Stimulated activated memory B cell treated with anti-CD40 and anti-IgM and Interleukin-4, amounts not matched to agents 10 μg/mL and 1 μg/mL and 100 μg/mL, for 72 hours (primary cell): ENCODE results near the gene CLRN3.

Experiments used
- ATAC-seq: fragments of 150-1000 bp; cut with Tn5 transposase; 2 replicates; pipeline ENCODE4 v1.10.0; 2021
- H3K27ac Mint-ChIP-seq: one replicate; pipeline ENCODE4 v1.8.0; 2022; ENCODE audit warnings: mild to moderate bottlenecking, mixed read lengths
- H3K27me3 Mint-ChIP-seq: one replicate; pipeline ENCODE4 v1.8.0; 2022; ENCODE audit warnings: mixed read lengths
- H3K36me3 Mint-ChIP-seq: one replicate; pipeline ENCODE4 v1.8.0; 2022; ENCODE audit warnings: mixed read lengths
- H3K4me1 Mint-ChIP-seq: one replicate; pipeline ENCODE4 v1.8.0; 2022; ENCODE audit warnings: mixed read lengths
- H3K4me3 Mint-ChIP-seq: one replicate; pipeline ENCODE4 v1.8.0; 2022; ENCODE audit warnings: mild to moderate bottlenecking, moderate library complexity, mixed read lengths
- H3K9me3 Mint-ChIP-seq: one replicate; pipeline ENCODE4 v1.8.0; 2022; ENCODE audit warnings: mixed read lengths

Gene CLRN3, protein sequence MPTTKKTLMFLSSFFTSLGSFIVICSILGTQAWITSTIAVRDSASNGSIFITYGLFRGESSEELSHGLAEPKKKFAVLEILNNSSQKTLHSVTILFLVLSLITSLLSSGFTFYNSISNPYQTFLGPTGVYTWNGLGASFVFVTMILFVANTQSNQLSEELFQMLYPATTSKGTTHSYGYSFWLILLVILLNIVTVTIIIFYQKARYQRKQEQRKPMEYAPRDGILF

DNA sequence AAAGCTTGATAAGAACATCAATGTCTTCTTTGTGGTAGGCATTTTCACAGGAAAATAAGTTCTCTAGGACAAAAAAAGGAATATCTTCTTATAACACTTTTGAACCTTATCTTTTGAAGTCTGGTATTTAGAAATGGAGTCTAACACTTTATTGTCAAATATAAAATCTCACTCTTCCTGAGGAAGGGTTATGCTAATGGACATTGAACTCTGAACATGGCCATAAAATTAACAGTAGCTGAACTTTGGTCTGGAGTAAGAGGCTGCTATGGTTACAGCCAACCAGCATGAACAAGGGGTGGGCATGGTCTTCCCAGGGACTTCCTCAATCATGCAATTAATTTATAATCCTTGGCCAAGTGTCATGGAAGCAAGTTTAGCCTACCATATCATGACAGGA is at the start of gene CLRN3:
TSS of gene CLRN3 (minus strand) at position 199 of the 400 bp plus-strand sequence. CDS start at position 42, 157 bp downstream.
- Mint-ChIP-seq H3K36me3 (no peaks in the 10 kb centered on the region), H3K4me3 (no peak within 1 kb of the TSS), H3K4me1 (no peaks in the 10 kb centered on the region), H3K9me3 (peaks cover 2% of the 10 kb centered on the region), H3K27ac (no peak within 1 kb of the TSS), H3K27me3 (peaks cover 15% of the 10 kb centered on the region)
- ATAC-seq: no peak

GRCh38 chr10:127940866-127941640 is 48.3 kb upstream of the CLRN3 start:
- Mint-ChIP-seq H3K4me3 (no peak overlapping the region), H3K27ac (no peak overlapping the region), H3K36me3 (no peaks in the 10 kb centered on the region), H3K9me3 (peaks cover 5% of the 10 kb centered on the region), H3K27me3 (peaks cover 41% of the 10 kb centered on the region), H3K4me1 (peaks cover 8% of the 10 kb centered on the region)
- no peak for ATAC-seq

GRCh38 chr10:127939786-127940330 is 47.1 kb upstream of the CLRN3 start:
- H3K9me3 Mint-ChIP-seq: peaks cover 5% of the 10 kb centered on the region
- H3K4me1 Mint-ChIP-seq: no peaks in the 10 kb centered on the region
- no peak for ATAC-seq
- H3K27ac Mint-ChIP-seq: no peak overlapping the region
- no peaks in the 10 kb centered on the region for H3K36me3 Mint-ChIP-seq
- peaks cover 53% of the 10 kb centered on the region for H3K27me3 Mint-ChIP-seq
- H3K4me3 Mint-ChIP-seq: no peak overlapping the region

- Mint-ChIP-seq H3K27me3 (peaks cover 45% of the 10 kb centered on the region), H3K4me1 (no peaks in the 10 kb centered on the region), H3K27ac (no peak overlapping the region), H3K36me3 (no peaks in the 10 kb centered on the region), H3K4me3 (no peak overlapping the region), H3K9me3 (no peaks in the 10 kb centered on the region)
- ATAC-seq: no peak
Observed at GRCh38 chr10:127937915-127938463, 45.2 kb upstream of the CLRN3 start.

DNA sequence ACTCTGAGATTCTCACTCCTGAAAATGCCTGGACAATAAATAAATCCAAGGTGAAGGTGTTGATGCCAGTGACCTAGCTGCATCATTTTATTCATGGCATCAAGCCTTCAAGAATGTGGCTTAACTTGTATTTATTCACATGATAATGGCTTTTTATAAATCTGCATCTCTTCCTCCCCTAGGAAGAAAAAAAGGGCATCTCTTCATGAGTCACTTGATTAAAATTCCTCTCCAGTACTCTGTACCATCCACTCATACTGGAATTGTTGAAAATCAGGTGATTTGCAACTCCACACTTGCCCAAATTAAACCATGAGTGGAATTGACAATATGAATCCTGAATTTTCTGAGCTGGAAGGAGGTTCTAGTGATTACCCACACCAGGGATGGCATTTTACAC is 44.3 kb upstream of the CLRN3 start:
- Mint-ChIP-seq H3K27ac (no peak overlapping the region), H3K4me3 (no peak overlapping the region), H3K36me3 (no peaks in the 10 kb centered on the region), H3K27me3 (peaks cover 36% of the 10 kb centered on the region), H3K4me1 (no peaks in the 10 kb centered on the region), H3K9me3 (no peaks in the 10 kb centered on the region)
- no peak for ATAC-seq

DNA sequence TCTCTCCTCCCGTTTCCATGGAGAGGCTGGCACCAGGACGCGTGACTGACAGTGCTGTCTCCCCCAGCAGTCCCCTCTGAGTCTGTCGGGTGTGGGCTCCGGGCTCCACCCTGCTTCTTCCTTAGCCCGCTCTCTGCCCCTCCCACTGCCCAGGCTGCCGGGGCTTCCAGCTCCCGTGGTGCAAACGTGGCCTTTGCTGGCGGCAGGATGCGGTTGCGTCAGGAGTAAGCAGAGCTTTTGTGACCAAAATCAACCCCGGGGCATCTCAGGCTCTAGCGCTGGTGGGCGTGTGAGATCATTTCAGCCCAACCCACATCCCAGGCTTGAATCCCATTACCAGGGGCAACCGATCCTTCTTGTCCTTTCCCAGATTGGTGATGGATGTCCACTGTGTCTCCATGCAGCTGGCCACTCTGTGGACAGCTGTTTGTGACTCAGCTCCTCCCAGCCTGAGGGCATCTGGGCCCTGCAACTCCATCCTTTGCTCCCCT is 42.4 kb upstream of the CLRN3 start:
- ATAC-seq: no peak
- peaks cover 31% of the 10 kb centered on the region for H3K27me3 Mint-ChIP-seq
- no peak overlapping the region for H3K27ac Mint-ChIP-seq
- no peaks in the 10 kb centered on the region for H3K9me3 Mint-ChIP-seq
- H3K4me1 Mint-ChIP-seq: no peaks in the 10 kb centered on the region
- no peak overlapping the region for H3K4me3 Mint-ChIP-seq
- no peaks in the 10 kb centered on the region for H3K36me3 Mint-ChIP-seq

DNA sequence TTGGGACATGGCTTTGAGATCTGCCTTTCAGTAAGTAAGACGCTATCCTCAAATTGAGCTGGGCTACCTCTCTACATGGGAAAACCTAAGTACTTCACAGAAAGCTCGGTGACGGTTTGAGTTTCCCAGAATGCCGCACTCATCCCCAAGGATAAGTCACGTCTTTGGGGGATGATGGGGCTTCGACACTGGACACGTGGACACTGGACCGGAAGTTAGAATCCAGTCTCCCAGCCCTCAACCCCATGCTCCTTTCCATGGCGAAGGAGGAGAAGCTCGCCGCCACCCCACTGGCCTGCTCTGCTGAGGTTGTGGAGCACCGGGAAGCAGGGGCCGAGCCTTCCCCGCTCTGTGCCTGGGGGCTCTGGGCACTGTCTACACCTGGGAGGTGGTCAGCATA is 41.6 kb upstream of the CLRN3 start:
- no peak for ATAC-seq
- H3K36me3 Mint-ChIP-seq: no peaks in the 10 kb centered on the region
- no peaks in the 10 kb centered on the region for H3K9me3 Mint-ChIP-seq
- no peak overlapping the region for H3K27ac Mint-ChIP-seq
- H3K27me3 Mint-ChIP-seq: peaks cover 23% of the 10 kb centered on the region
- H3K4me1 Mint-ChIP-seq: no peaks in the 10 kb centered on the region
- H3K4me3 Mint-ChIP-seq: no peak overlapping the region

- H3K9me3 Mint-ChIP-seq: no peaks in the 10 kb centered on the region
- H3K4me1 Mint-ChIP-seq: no peaks in the 10 kb centered on the region
- H3K36me3 Mint-ChIP-seq: no peaks in the 10 kb centered on the region
- peaks cover 20% of the 10 kb centered on the region for H3K27me3 Mint-ChIP-seq
- H3K4me3 Mint-ChIP-seq: no peak overlapping the region
- no peak overlapping the region for H3K27ac Mint-ChIP-seq
- ATAC-seq: no peak
Observed at GRCh38 chr10:127933271-127933670, 40.5 kb upstream of the CLRN3 start.

DNA sequence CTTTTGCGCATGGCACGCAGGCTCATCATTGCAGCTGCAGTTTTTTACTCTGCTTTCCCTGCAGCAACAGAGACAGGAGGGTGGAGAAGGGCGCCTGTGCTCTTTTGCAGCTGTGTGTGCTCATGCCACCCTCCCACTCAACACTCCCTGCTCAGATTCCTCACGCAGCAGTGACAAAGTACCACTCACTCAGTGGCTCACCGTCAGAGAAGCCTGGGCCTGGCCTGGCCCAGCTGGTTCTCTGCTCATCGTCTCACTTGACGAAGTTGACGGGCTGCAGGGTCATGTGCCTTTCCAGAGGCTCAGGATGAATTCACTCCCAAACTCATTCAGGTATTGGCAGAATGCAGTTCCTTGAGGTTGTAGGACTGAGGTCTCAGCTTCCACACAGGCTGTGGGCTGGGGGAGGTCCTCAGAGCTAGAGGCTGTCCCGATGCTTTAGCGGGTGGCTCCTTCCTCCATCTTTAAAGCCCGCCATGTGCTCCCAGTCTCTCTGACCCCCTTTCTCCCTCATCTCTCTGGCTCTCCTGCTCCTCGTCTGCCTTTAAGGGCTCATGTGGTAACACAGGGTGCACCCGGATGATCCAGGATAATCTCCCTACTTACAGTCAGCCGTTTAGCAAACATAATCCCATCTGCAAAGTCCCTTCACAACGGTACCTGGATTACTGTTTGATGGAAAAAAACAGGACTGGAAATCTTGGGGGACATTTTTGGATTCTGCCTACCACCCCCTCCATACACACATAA is 40.0 kb upstream of the CLRN3 start:
- no peaks in the 10 kb centered on the region for H3K36me3 Mint-ChIP-seq
- no peaks in the 10 kb centered on the region for H3K9me3 Mint-ChIP-seq
- no peak overlapping the region for H3K4me3 Mint-ChIP-seq
- H3K4me1 Mint-ChIP-seq: no peaks in the 10 kb centered on the region
- H3K27ac Mint-ChIP-seq: no peak overlapping the region
- peaks cover 15% of the 10 kb centered on the region for H3K27me3 Mint-ChIP-seq
- ATAC-seq: no peak

DNA sequence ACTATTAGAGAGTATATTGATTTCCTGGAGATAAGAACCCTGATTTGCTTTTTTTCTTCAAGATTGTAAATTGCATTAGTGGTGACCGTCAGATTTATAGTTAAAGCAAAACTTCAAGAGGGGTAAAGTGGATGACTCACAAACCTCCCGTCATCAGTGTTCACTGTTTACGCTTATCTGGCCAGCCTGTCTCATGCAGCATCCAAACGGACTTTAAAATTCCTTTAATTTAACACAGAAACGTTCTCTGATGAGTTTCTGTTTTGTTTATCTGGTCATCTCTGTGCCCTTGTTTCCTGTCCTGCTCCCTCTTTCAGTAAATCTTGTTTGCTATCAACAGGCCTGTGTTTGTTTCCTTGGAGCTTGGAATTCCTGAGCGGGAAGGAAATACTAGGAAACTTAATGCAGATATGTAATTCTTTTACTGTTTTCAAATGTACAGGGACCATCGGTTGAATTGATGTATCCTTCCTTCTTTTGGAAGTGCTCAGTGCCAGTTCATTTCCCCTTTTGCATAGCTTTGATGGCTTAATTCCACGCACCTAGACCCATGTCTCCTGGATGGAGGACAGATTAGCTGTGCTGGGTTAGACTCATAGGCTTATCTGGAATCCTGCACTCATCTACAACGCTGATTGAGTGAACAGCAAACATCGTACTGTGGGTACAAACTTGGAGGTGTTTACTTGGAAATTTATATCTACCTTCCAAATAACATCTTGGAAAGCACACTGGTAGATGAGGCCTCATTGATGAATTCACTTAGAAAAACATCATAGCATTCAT is 35.5 kb upstream of the CLRN3 start:
- no peak overlapping the region for H3K27ac Mint-ChIP-seq
- no peaks in the 10 kb centered on the region for H3K27me3 Mint-ChIP-seq
- no peak overlapping the region for H3K4me3 Mint-ChIP-seq
- no peaks in the 10 kb centered on the region for H3K36me3 Mint-ChIP-seq
- H3K4me1 Mint-ChIP-seq: no peaks in the 10 kb centered on the region
- ATAC-seq: no peak
- no peaks in the 10 kb centered on the region for H3K9me3 Mint-ChIP-seq

DNA sequence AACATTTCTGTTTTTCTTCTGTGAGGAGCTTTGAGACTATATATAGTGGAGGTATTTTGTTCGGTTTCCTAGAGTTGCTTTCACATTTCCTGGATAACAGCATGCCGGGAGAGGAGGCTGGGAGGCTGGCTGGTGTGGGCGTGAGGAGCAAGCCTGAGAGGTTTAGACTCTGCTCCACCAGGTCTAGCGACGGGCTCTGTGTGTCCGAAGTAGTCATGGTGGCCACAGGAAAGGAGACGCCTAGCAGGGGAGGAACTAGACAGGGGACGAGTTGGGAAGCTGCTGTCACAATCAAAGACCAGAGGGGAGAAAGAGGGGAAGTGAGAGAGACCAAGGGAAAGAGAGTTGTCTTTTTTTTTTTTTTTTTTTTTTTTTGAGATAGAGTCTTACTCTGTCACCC is 33.7 kb upstream of the CLRN3 start:
- no peaks in the 10 kb centered on the region for H3K36me3 Mint-ChIP-seq
- no peaks in the 10 kb centered on the region for H3K4me1 Mint-ChIP-seq
- H3K9me3 Mint-ChIP-seq: no peaks in the 10 kb centered on the region
- no peak for ATAC-seq
- H3K27ac Mint-ChIP-seq: no peak overlapping the region
- no peak overlapping the region for H3K4me3 Mint-ChIP-seq
- no peaks in the 10 kb centered on the region for H3K27me3 Mint-ChIP-seq

GRCh38 chr10:127925471-127926207 is 32.9 kb upstream of the CLRN3 start:
- no peaks in the 10 kb centered on the region for H3K9me3 Mint-ChIP-seq
- ATAC-seq: no peak

DNA sequence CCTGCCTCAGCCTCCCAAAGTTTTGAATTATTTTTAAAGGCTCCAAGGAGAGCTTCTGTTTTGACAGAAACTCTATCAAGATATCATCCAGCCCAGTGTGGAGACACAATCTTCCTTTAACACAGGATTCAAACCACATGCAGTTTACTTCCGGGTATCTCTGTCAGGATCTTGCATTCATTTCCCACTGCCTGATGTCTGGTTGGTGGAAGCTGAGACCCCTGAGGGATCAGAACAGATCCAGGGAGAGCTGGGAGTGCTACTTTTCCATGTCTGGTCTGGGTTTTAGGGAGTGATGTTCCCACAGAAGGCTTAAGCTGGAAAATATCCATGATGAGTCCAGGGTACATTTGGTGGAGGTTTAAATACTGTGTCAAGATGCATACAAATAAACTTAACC is 30.9 kb upstream of the CLRN3 start:
- H3K4me3 Mint-ChIP-seq: no peak overlapping the region
- H3K27me3 Mint-ChIP-seq: no peaks in the 10 kb centered on the region
- H3K9me3 Mint-ChIP-seq: no peaks in the 10 kb centered on the region
- no peaks in the 10 kb centered on the region for H3K36me3 Mint-ChIP-seq
- ATAC-seq: no peak
- H3K27ac Mint-ChIP-seq: no peak overlapping the region
- H3K4me1 Mint-ChIP-seq: peaks cover 6% of the 10 kb centered on the region

More at GRCh38 chr10:127925471-127926207, 32.9 kb upstream of the CLRN3 start:
- Mint-ChIP-seq H3K27ac (no peak overlapping the region), H3K4me1 (no peaks in the 10 kb centered on the region), H3K4me3 (no peak overlapping the region), H3K27me3 (no peaks in the 10 kb centered on the region), H3K36me3 (no peaks in the 10 kb centered on the region)
